A673 (cell line): ENCODE measurements around the gene TFDP3. TPM values are rescaled to one million over a fixed set of nuclear protein-coding genes. Genes with fewer than 3 reads are reported as not detected.

Experiments used
- BruUV-seq: library from RNA; stranded (reverse); fragments of 400-500 nt; replicated peaks from 2 replicates; lab custom pipeline; 2021; lab: Mats Ljungman, UMichigan
- CTCF ChIA-PET: fragments of 300-600 bp; sonication (Branson Sonifier 250); formaldehyde crosslinking; loops from one replicate; lab custom pipeline; 2022; ENCODE audit warnings: antibody characterized with exemption; lab: Charles Lee
- POLR2A ChIA-PET: fragments of 300-600 bp; sonication (Branson Sonifier 250); formaldehyde crosslinking; loops from one replicate; lab custom pipeline; 2022; ENCODE audit warnings: antibody characterized with exemption; ENCODE audit not compliant: low non-redundant PET; lab: Charles Lee
- DNase-seq: peaks from one replicate; pipeline ENCODE4 v3.0.0-alpha.2; 2015; ENCODE audit warnings: low spot score
- H3K27ac ChIP-seq: fragments of 200-600 bp; sonication (generic); 2 replicates; pipeline ENCODE4 v1.5.1; 2016; ENCODE audit warnings: mixed run types, low read depth, mild to moderate bottlenecking, mixed read lengths, antibody characterized with exemption, low read length; ENCODE audit not compliant: poor library complexity, severe bottlenecking
- H3K27me3 ChIP-seq: fragments of 200-600 bp; sonication (generic); replicated peaks from 2 replicates; pipeline ENCODE4 v1.6.1; 2017; ENCODE audit warnings: mixed run types, low read depth, mild to moderate bottlenecking, mixed read lengths, antibody characterized with exemption, low read length; ENCODE audit not compliant: insufficient read depth, poor library complexity
- H3K36me3 ChIP-seq: fragments of 200-600 bp; sonication (generic); 2 replicates; pipeline ENCODE4 v1.6.1; 2016; ENCODE audit warnings: mixed run types, mild to moderate bottlenecking, mixed read lengths, antibody characterized with exemption, low read length; ENCODE audit not compliant: insufficient read depth, poor library complexity, severe bottlenecking
- H3K4me1 ChIP-seq: fragments of 200-600 bp; sonication (generic); 2 replicates; pipeline ENCODE4 v1.6.1; 2017; ENCODE audit warnings: mixed run types, mild to moderate bottlenecking, mixed read lengths, antibody characterized with exemption, low read length; ENCODE audit not compliant: insufficient read depth, poor library complexity, severe bottlenecking
- H3K4me3 ChIP-seq: fragments of 200-600 bp; sonication (generic); 2 replicates; pipeline ENCODE4 v1.5.1; 2016; ENCODE audit warnings: low read depth, mixed run types, mild to moderate bottlenecking, mixed read lengths, low read length; ENCODE audit not compliant: poor library complexity, severe bottlenecking
- H3K9me3 ChIP-seq: fragments of 200-600 bp; sonication (generic); 2 replicates; pipeline ENCODE4 v1.6.1; 2016; ENCODE audit warnings: mixed run types, low read depth, mild to moderate bottlenecking, mixed read lengths, antibody characterized with exemption, low read length; ENCODE audit not compliant: poor library complexity, severe bottlenecking
- CTCF ChIP-seq: fragments of 300-800, 200-600 bp; sonication (generic); conservative IDR thresholded peaks from 2 replicates; pipeline ENCODE4 v1.5.1; 2017; ENCODE audit warnings: low read depth, mild to moderate bottlenecking, antibody characterized with exemption, low read length, moderate library complexity, mixed read lengths
- EZH2 ChIP-seq: fragments of 200-600 bp; sonication (generic); IDR thresholded peaks from 2 replicates; pipeline ENCODE4 v1.6.1; 2017; ENCODE audit warnings: borderline replicate concordance, low read depth, mild to moderate bottlenecking, mixed read lengths, antibody characterized with exemption, low read length; ENCODE audit not compliant: poor library complexity, severe bottlenecking
- intact Hi-C: fragments of 100-400 bp; cut with micrococcal nuclease; formaldehyde crosslinking; loops from one replicate; pipeline ENCODE4 v1.10.0; 2022; ENCODE audit not compliant: unreplicated experiment
- total RNA-seq: library from RNA; stranded (reverse); gene quantifications from 2 replicates; pipeline ENCODE4 v1.2.3, GENCODE V29; 2021

The TFDP3 gene
- total RNA-seq, 1 experiment from 2014 or later = 0.56 TPM

- Histone ChIP-seq H3K36me3 (no peaks in the 10 kb centered on the region), H3K4me1 (no peaks in the 10 kb centered on the region), H3K27ac (no peak overlapping the region), H3K4me3 (no peak overlapping the region), H3K9me3 (no peaks in the 10 kb centered on the region), H3K27me3 (no peaks in the 10 kb centered on the region)
- CTCF ChIA-PET = no interaction called here
- TF ChIP-seq CTCF (no peak), EZH2 (no peak)
- no TSS peak for BruUV-seq
- peak; percentile 44 for DNase-seq
- intact Hi-C loops = no loop called here
- POLR2A ChIA-PET = no interaction called here
Measured at GRCh38 chrX:133229361-133229760, 11.2 kb upstream of the TFDP3 start.

- intact Hi-C loops = loop anchor here (2.0 to 10.0 kb wide), 3 partner anchors 43 to 208 kb away; no protein-coding TSS in a partner anchor
Measured at GRCh38 chrX:133215747-133216146, 2.4 kb downstream of the TFDP3 start.

GRCh38 chrX:133215017-133215416 lies 3.1 kb downstream of the TFDP3 start:
- no TSS peak for BruUV-seq
- intact Hi-C loops = loop anchor here (2.0 to 10.0 kb wide), 3 partner anchors 42 to 208 kb away; no protein-coding TSS in a partner anchor
- ChIA-PET POLR2A (no interaction called here), CTCF (no interaction called here)
- H3K4me3 ChIP-seq = no peak overlapping the region
- peaks cover 5% of the 10 kb centered on the region for H3K4me1 ChIP-seq
- TF ChIP-seq CTCF (no peak), EZH2 (no peak)
- H3K9me3 ChIP-seq = no peaks in the 10 kb centered on the region
- H3K27ac ChIP-seq = no peak overlapping the region
- no peak for DNase-seq
- H3K36me3 ChIP-seq = no peaks in the 10 kb centered on the region
- no peaks in the 10 kb centered on the region for H3K27me3 ChIP-seq

More at GRCh38 chrX:133215747-133216146, 2.4 kb downstream of the TFDP3 start:
- Histone ChIP-seq H3K9me3 (no peaks in the 10 kb centered on the region), H3K4me1 (peaks cover 5% of the 10 kb centered on the region), H3K27me3 (no peaks in the 10 kb centered on the region), H3K4me3 (no peak overlapping the region), H3K27ac (no peak overlapping the region), H3K36me3 (no peaks in the 10 kb centered on the region)
- ChIA-PET POLR2A (no interaction called here), CTCF (interaction anchor here (1.0 kb wide), 1 partner anchor 211 kb away, joined by 4 read pairs; no protein-coding TSS in a partner anchor)
- no TSS peak for BruUV-seq
- TF ChIP-seq CTCF (peak; percentile 69), EZH2 (no peak)
- DNase-seq = peak; percentile 52
